CD4-positive, alpha-beta T cell treated with Interleukin-1 beta for 1 hour (primary cell): ENCODE results near the gene DDN.

Source experiments
- DNase-seq, 2 donors: peaks; one replicate each; pipeline ENCODE4 v3.0.0-alpha.2; 2020 to 2022

DDN gene

GRCh38 chr12:48999371-49000131 is at the start of gene DDN:
DDN (minus strand) TSS chr12:48999375; CDS start chr12:48999287, 88 bp downstream.
- DNase-seq: peak; percentile 48 to 53

- DNase-seq: no peak
Observed at GRCh38 chr12:49048953-49049352, 49.8 kb upstream of the DDN start.

DNA sequence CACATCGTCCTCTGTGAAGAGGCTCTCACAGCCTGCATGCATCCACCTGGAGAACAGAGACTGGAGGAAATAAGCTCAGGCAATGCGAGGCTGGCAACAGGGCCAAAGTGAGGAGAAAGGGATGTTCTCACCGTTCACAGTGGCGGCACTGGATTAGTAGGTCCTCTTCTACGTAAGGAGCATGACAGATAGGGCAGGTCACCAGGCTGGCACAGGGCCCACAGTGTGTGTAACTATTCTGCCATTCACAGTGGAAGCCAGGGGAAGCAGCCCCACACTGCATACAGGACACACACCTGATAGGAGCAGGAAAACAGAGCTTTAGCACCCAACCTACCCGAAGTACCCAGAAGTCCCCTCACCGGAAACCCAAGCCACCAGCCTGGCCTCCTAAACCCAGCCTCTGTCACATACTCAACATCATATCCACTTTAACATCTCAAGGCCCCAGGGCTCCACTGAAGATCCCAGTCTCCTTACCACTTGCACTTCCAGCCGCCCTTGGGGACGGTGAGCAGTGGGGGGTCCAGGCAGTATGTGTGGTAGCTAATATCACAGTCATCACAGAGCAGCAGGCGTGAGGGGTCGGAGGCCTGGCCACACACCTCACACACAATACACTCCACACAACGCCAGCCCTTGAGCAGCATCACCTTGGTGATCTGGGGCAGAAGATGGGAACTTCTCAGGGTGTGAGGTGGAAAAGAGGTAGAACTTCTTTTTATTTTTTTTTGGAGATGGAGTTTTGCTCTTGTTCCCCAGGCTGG is 47.1 kb upstream of the DDN start:
- no peak for DNase-seq

GRCh38 chr12:49044660-49045059 is 45.5 kb upstream of the DDN start:
- no peak for DNase-seq

- DNase-seq: peak; percentile 80 to 84
Observed at GRCh38 chr12:49043856-49044258, 44.7 kb upstream of the DDN start.

- DNase-seq: no peak
Observed at GRCh38 chr12:49043241-49043640, 44.1 kb upstream of the DDN start.

- no peak for DNase-seq
Observed at GRCh38 chr12:49041881-49042484, 42.8 kb upstream of the DDN start.

DNA sequence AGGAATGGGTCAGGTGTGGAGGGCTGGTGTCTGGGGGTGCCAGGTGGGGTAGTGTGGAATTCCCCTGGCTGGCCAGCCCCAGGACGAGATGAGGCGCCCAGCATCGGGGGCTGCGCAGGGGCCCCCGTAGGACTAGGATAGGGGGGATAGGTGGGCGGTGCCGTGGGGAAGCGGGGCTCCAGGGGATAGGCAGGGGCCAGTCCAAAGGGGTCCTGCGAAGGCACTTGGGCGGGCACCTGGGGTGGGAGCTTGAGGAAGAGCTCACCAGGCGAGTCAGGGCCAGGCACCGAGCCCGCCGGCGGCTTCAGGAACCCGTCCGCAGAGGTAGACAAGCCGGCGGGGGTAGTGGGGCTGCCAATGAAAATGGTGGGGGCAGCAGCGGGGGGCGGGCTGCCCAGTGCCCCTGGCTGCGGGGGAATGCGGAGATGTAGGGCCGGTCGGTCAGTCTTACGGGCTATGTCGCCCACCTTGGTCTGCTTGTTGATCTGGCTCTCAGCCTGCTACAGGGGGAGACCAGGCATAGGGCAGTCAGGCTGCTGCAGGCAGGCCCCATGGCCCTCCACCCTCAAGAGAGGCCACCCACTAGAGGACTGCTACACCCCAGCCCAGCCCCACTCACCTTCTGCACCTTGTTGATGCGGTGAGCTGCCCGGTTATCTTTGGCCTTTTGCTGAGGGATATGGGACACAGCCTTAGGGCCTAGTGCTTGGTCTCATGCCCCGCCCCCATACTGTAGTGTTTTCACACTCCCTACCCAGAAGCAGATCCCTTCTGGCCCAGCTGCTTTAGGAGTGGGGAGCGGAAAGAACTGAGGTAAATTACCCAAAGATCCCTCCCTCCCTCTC is 42.1 kb upstream of the DDN start:
- no peak for DNase-seq

DNA sequence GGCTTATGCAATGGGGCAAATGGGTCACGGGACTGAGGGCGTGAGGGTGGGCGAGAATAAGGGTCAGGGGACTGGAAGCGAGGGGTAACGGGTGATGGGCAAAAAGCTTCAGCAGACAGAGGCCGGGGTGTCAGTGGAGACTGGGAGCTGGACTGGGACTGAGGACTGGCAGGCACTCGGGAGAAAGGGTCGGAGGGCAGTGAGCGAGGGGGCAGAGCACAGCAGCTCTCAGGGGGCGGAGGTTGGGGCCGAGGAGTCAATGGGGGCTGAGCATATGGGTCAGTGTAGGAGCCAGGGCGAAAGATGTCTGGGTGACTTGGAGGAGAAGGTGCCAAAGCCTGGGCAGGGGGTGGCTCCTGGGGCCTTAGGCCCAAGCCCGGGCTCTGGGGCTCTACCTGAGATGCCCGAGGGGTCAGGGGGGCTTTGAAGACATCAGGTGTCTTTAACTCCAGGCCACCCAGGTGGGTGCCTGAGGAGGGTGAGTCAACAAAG is 41.2 kb upstream of the DDN start:
- no peak for DNase-seq

GRCh38 chr12:49039421-49040363 is 40.5 kb upstream of the DDN start:
- no peak for DNase-seq

DNA sequence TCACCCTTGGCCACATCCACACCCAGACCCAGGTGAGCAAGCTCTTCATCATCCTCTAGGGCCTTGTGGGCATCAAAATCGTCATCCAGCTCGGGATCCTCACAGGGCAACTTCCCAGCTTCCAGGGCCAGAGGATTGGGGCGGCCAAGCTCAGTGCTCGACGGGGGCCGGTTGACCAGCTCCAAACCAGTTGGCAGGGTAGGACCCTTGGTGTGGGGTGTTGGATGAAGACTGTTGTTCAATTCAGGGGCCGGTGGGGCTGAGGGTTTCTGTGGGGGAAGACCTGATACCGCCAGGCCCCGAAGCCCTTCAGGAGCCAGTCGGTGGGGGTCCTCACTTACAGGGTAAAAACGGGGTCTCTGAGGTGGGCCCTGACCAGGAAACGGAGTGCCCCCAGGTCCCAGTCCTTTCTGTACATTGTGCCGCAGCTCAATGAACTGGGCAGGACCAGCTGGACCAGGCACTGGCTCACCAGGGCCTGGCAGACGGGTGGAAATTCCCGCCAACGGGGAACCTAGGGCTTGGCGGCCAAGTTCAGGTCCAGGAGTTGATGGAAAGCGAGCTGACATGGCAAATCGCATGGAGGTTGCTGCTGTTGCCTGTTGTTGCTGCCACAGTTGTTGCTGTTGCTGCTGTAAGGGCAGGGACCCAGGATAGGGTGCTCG is 39.2 kb upstream of the DDN start:
- no peak for DNase-seq

GRCh38 chr12:49037947-49038237 is 38.7 kb upstream of the DDN start:
- DNase-seq: no peak

DNA sequence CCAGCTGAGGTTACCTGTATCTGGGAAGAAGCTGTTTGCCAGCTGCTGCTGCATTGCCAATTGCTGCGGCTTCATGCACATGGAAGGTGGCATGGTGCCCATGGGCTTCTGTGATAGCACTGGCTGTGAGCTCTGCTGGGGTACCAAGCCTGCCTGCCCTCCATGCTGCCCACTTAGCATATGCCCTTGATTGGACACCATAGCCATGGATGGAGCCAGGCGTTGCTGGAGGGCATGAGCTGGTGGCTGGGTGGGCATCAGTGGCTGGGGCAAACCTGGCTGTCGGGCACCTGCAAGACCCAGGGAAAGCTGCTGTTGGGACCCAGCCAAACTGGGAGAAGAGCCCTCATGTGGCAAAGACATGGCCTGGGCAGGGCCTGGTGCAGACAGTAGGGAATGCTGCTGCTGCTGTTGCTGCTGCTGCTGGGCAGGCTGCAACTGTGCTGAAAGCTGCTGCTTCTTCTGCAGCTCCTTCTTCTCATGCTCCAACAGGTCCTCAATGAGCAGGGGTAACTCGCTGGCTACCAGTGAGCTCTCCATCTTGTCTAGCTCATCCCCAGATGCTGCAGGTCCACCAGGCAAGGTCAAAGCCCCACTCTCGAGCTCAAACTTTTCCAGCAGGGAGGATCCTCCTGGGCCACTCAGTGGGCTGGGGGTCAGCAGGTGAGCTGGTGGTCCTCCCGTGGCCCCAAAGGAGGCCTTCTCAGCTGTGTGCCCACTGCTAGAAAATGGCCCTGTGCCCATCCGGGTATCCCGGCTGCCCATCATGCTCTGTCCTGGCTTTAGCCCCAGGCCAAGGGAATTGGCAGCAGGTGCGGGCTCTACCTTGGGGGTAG is 38.2 kb upstream of the DDN start:
- DNase-seq: no peak

GRCh38 chr12:49036029-49036428 is 36.9 kb upstream of the DDN start:
- no peak for DNase-seq

- no peak for DNase-seq
Observed at GRCh38 chr12:49034286-49034622, 35.1 kb upstream of the DDN start.

GRCh38 chr12:49033611-49034285 is 34.6 kb upstream of the DDN start:
- no peak for DNase-seq

DNA sequence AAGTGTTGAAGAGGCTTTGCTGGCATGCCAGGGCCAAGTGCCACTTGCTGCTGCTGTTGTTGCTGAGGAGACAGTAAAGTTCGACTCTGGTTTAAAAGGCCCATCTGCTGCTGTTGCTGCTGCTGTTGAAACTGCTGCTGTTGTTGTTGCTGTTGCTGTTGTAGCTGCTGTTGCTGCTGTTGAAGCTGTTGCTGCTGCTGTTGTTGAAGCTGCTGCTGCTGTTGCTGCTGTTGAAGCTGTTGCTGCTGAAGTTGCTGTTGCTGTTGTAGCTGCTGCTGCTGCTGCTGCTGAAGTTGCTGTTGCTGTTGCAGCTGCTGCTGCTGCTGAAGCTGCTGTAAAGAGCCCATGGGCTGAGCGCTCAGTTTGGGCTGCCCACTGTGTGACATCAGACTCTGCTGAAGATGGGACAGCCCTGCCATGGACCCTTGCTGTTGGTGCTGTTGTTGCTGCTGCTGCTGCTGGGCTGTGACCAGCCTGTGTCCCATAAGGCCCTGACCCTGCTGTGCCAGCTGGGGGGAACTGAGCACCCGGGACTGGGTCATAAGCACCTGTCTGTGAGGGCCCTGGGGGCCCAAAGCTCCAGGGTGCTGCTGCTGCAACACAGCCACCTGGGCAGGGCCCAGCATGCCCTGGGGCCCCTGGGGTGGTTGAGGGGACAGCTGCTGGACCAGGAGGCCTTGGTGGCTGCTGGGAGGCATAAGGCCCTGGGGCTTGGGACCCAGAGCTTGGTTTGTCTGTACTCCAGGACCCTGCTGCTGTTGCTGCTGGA is 33.7 kb upstream of the DDN start:
- no peak for DNase-seq

DNA sequence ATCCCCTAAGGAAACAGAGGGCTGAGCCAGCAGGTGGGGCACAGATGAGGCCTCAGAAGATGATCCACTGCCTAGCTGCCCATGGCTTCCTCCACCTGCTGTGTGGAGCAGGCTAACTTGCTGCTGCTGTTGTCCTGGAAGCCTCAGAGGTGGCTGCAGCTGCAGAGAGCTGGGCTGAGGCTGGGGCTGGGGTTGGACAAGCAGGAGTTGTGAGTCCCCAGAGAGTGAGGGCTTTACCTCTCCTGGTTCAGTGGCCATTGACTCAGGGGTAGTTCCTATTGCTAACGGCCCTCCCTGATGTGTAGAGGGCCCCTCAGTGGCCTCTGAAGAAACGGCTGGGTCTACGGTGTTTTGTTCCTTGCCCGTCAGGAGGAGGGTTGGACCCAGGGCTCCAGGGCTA is 33.1 kb upstream of the DDN start:
- no peak for DNase-seq

DNA sequence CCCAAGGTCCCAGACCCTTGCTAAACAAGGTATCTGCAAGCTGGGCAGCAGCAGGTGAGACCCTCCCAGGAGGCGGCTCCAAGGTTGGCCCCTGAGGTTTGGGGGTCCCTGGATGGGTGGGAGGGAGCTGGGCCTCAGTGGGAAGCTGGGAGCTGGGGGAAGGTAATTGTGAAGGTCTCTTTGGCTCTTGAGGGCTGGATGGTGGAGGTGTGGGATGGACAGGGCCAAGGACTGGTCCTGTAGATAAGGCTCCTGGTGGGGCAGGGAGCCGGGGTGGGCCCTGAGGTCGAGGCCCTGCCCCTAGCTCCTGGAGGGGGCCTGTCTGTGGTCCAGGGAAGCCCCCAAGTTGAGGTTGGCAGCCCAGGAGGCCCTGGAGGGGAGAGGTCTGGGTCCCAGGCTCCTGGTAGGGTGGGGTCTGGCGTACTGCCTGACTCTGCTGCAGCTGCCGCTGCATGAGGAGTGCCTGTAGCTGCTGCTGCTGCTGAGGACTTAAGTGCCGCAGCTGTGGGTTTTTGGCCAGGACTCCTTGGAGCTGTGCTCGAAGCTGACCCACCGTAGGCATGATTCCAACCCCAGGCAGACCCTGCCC is 32.5 kb upstream of the DDN start:
- no peak for DNase-seq
